NCI-H1694 (cell line): Measurements from ENCODE around the gene BAIAP2.

Source experiments
- DNase-seq: peaks from one replicate; lab custom pipeline; 2025; lab: John Stamatoyannopoulos, UW

BAIAP2 gene

GRCh38 chr17:81159611-81160265 is 124.8 kb downstream of the BAIAP2 start:
- DNase-seq = no peak

- DNase-seq = no peak
These were observed 125.4 kb downstream of the BAIAP2 start for GRCh38 chr17:81160306-81160705.

- DNase-seq = no peak
These were observed 125.9 kb downstream of the BAIAP2 start for GRCh38 chr17:81160747-81161453.

- no peak for DNase-seq
These were observed 126.6 kb downstream of the BAIAP2 start for GRCh38 chr17:81161536-81161935.

- no peak for DNase-seq
These were observed 127.0 kb downstream of the BAIAP2 start for GRCh38 chr17:81161972-81162371.

- DNase-seq = no peak
These were observed 127.5 kb downstream of the BAIAP2 start for GRCh38 chr17:81162491-81162890.

GRCh38 chr17:81163051-81163695 is 128.2 kb downstream of the BAIAP2 start:
- DNase-seq = no peak

- no peak for DNase-seq
These were observed 128.9 kb downstream of the BAIAP2 start for GRCh38 chr17:81163703-81164370.

- peak; percentile 60 for DNase-seq
These were observed 129.7 kb downstream of the BAIAP2 start for GRCh38 chr17:81164371-81165245.

GRCh38 chr17:81165246-81166032 is 130.5 kb downstream of the BAIAP2 start, which contains the start of gene PVALEF:
Gene PVALEF (plus strand): TSS chr17:81165507. CDS start chr17:81181227, 15,720 bp downstream.
- no peak for DNase-seq

- no peak for DNase-seq
These were observed 131.1 kb downstream of the BAIAP2 start, which contains the start of gene AATK for GRCh38 chr17:81166033-81166492. Gene AATK (minus strand): TSS chr17:81166221. CDS start chr17:81165992, 229 bp downstream.
